ENCODE results near the gene TCEAL7.

DNA sequence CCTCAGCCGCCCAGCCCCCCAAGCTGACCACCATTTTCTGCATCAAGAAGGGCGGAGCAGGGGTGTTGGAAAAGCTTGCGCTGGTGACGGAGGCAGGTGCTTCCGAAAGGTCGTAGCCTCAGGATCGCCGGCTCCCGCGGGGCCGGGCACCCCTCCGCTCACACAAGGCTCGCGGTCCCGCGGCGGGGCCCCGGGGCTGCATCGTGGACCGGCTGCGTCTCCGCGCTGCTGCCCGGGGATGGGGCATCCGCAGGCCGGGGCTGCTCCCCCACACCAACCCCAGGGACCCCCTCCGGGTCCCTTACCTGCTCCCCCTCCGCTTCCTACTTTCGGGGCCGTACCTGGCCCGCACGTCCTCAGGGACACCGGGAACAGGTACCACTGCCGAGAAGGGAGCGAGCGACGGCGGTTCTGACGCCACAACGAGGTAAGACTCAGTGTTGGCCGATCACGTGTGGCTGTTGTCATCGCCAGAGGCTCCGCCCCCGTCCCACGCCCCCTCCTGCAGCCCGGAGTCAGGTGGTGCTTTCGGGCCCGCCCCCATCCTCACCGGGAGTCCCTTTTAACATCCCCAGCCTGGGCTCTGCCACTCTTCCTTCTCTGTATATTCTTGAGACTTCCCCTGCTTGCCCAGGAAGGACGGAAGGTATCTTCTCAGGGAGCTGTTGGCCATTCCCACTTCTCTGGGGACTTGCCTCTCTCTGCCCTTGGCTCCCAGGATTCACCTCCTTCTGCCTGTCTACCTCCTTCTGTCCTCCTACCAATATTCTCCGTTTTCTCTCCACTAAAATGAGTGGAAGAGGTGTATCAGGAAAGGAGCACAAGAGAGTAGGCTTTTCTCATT, 19.3 kb upstream of the TCEAL7 start, which contains the start of gene BEX2:
- TF ChIP-seq CTCF (IDR thresholded peaks at IDR 0.05) (no peak), POLR2A (IDR thresholded peaks at IDR 0.05) (peak; percentile 75 to 87 (median 85))
